A673 (cell line): ENCODE data around the gene NAT14.

Experiments
- CTCF ChIP-seq: fragments of 300-800, 200-600 bp; sonication (generic); conservative IDR thresholded peaks from 2 replicates; pipeline ENCODE4 v1.5.1; 2017; ENCODE audit warnings: low read depth, mild to moderate bottlenecking, antibody characterized with exemption, low read length, moderate library complexity, mixed read lengths
- EZH2 ChIP-seq: fragments of 200-600 bp; sonication (generic); IDR thresholded peaks from 2 replicates; pipeline ENCODE4 v1.6.1; 2017; ENCODE audit warnings: borderline replicate concordance, low read depth, mild to moderate bottlenecking, mixed read lengths, antibody characterized with exemption, low read length; ENCODE audit not compliant: poor library complexity, severe bottlenecking

GRCh38 chr19:55473225-55474012 lies 11.6 kb upstream of the NAT14 start:
- TF ChIP-seq CTCF (no peak), EZH2 (no peak)
